Prostate gland (tissue), 2 donors: ENCODE measurements around the gene AFF3.

Experiments
- POLR2AphosphoS5 ChIP-seq: sonication (generic); formaldehyde crosslinking; IDR thresholded peaks from one replicate; pipeline ENCODE4 v1.6.1; 2017; ENCODE audit warnings: antibody characterized with exemption
- TF ChIP-seq, protein P1 (sequence below), 4 experiments: fragments of 200-600 bp in 2 of 4; fragments of 450-650 bp in 2 of 4; sonication (generic) in 2 of 4; IDR thresholded peaks; 1 replicate in 3 of 4; 2 replicates in 1 of 4; pipeline ENCODE4 v1.5.1; 2016 to 2019; ENCODE audit warnings: antibody characterized with exemption in 4 of 4, mild to moderate bottlenecking in 2 of 4, moderate library complexity in 2 of 4

DNA sequence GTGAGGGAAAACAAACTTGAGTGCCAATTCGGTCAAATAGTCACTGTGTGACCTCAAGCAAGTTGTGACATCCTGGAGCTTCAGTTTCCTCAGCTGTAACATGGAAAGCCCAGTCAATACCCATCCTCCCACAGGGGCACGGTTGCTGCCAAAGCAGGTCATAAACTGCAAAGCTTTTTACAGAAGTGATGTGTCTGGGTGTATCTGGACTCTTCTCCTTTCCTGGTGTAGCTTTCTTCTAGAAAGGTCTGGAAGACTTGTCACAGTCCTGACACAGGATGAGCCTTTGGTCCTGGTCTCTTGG lies 4.2 kb upstream of the AFF3 start:
- TF ChIP-seq POLR2AphosphoS5 = no peak
- TF ChIP-seq, protein P1, sequence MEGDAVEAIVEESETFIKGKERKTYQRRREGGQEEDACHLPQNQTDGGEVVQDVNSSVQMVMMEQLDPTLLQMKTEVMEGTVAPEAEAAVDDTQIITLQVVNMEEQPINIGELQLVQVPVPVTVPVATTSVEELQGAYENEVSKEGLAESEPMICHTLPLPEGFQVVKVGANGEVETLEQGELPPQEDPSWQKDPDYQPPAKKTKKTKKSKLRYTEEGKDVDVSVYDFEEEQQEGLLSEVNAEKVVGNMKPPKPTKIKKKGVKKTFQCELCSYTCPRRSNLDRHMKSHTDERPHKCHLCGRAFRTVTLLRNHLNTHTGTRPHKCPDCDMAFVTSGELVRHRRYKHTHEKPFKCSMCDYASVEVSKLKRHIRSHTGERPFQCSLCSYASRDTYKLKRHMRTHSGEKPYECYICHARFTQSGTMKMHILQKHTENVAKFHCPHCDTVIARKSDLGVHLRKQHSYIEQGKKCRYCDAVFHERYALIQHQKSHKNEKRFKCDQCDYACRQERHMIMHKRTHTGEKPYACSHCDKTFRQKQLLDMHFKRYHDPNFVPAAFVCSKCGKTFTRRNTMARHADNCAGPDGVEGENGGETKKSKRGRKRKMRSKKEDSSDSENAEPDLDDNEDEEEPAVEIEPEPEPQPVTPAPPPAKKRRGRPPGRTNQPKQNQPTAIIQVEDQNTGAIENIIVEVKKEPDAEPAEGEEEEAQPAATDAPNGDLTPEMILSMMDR (IDR thresholded peaks at IDR 0.05) = no peak
